Measurements from ENCODE around the gene ADAM12.
"Not testable (repeated sequence)": the region's sequence is repeated elsewhere in the genome, so short reads cannot be mapped to it uniquely, and the experiment has no call there.

The ADAM12 gene

DNA sequence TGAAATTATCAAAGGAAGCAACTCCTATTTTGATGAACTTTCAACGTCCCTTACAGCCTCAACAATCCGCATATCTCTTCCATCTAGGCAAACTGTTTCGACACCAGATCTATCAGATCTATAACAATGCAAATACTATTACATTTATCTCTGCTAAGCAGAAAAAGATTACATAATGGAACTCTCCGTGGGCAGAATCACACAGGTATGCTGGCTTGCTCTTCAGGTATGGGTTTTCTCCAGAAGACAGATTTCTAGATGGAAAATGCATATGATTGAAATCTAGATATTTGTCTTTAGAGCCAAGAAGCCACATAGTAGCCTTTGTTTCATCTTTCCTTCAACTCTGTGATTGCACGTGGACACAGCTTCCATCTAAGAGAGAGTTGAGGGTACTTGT, 38.6 kb downstream of the ADAM12 start:
- DNase-seq (ENCODE audit: low read depth), result no peak
- TF ChIP-seq, protein P1, sequence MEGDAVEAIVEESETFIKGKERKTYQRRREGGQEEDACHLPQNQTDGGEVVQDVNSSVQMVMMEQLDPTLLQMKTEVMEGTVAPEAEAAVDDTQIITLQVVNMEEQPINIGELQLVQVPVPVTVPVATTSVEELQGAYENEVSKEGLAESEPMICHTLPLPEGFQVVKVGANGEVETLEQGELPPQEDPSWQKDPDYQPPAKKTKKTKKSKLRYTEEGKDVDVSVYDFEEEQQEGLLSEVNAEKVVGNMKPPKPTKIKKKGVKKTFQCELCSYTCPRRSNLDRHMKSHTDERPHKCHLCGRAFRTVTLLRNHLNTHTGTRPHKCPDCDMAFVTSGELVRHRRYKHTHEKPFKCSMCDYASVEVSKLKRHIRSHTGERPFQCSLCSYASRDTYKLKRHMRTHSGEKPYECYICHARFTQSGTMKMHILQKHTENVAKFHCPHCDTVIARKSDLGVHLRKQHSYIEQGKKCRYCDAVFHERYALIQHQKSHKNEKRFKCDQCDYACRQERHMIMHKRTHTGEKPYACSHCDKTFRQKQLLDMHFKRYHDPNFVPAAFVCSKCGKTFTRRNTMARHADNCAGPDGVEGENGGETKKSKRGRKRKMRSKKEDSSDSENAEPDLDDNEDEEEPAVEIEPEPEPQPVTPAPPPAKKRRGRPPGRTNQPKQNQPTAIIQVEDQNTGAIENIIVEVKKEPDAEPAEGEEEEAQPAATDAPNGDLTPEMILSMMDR (conservative IDR thresholded peaks at IDR 0.05; ENCODE audit: control insufficient read depth, insufficient read depth, low read depth, low read length), result no peak
- no peak overlapping the region for H3K4me3 ChIP-seq (ENCODE audit: control insufficient read depth, low read depth, low read length)

DNA sequence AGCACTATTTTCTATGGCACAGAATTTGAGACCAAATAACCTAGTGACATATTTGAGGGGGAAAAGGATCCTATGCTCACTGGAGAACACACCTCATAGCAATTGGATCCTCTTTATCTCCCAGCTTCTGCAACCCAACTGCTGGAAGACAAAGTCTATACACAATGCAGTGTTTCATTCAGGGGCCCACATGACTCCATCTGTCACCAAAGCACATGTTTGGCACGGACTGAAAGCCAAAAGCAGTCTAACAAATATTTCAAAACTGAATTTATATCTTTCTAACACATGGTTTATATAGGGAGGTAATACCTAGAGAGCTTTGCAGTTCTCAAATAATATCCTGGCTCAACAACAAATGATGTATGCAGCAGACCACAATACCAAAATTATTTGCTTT, 39.2 kb downstream of the ADAM12 start:
- H3K4me3 ChIP-seq (ENCODE audit: control insufficient read depth, low read depth, low read length), result no peak overlapping the region
- no peak for DNase-seq (ENCODE audit: low read depth)
- TF ChIP-seq, protein P1 (conservative IDR thresholded peaks at IDR 0.05; ENCODE audit: control insufficient read depth, insufficient read depth, low read depth, low read length), result no peak

DNA sequence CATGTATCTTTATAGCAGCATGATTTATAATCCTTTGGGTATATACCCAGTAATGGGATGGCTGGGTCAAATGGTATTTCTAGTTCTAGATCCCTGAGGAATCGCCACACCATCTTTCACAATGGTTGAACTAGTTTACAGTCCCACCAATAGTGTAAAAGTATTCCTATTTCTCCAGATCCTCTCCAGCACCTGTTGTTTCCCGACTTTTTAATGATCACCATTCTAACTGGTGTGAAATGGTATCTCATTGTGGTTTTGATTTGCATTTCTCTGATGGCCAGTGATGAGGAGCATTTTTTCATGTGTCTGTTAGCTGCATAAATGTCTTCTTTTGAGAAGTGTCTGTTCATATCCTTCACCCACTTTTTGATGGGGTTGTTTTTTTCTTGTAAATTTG, 44.8 kb downstream of the ADAM12 start:
- not testable (repeated sequence) for H3K4me3 ChIP-seq (ENCODE audit: control insufficient read depth, low read depth, low read length); DNase-seq (ENCODE audit: low read depth)

DNA sequence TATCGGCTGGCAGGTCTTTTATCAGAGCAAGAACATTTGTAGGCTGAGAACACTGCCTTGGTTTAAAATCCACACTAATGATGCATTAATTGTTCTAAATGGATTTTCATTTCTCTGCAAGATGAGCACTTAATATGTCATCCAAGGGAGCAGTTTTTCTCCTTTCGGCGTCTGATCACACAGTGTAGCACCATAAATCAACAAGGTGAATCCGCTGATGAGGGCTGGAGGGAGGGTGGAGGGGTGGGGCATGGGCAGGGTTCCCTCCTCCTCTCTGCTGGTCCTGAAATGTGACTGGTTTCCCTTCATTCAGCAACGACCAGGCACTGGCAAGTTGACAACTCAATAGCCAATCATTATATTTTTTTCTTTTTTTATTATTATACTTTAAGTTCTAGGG, 45.6 kb downstream of the ADAM12 start:
- no peak overlapping the region for H3K4me3 ChIP-seq (ENCODE audit: control insufficient read depth, low read depth, low read length)
- no peak for DNase-seq (ENCODE audit: low read depth)
- TF ChIP-seq, protein P1 (conservative IDR thresholded peaks at IDR 0.05; ENCODE audit: control insufficient read depth, insufficient read depth, low read depth, low read length), result no peak

DNA sequence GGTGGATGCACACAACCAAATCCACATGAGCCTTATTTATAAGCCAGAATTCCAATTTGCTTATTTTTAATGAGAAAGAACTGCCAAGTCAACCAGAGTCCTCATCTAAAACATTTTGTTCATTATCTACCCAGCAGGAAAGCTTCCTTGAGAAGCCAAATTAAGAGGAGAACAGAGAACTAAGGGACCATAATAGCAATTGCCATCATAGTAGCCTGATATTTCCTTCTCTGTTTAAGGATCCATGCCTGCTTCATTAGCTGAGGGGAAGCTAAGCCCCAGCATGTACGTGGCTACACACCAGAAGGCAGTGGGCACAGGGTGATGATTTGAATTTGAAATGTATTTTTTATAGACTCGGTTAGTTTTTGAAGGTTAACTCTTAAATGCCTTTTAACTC, 46.8 kb downstream of the ADAM12 start:
- DNase-seq (ENCODE audit: low read depth), result no peak
- TF ChIP-seq, protein P1 (conservative IDR thresholded peaks at IDR 0.05; ENCODE audit: control insufficient read depth, insufficient read depth, low read depth, low read length), result no peak
- no peak overlapping the region for H3K4me3 ChIP-seq (ENCODE audit: control insufficient read depth, low read depth, low read length)

DNA sequence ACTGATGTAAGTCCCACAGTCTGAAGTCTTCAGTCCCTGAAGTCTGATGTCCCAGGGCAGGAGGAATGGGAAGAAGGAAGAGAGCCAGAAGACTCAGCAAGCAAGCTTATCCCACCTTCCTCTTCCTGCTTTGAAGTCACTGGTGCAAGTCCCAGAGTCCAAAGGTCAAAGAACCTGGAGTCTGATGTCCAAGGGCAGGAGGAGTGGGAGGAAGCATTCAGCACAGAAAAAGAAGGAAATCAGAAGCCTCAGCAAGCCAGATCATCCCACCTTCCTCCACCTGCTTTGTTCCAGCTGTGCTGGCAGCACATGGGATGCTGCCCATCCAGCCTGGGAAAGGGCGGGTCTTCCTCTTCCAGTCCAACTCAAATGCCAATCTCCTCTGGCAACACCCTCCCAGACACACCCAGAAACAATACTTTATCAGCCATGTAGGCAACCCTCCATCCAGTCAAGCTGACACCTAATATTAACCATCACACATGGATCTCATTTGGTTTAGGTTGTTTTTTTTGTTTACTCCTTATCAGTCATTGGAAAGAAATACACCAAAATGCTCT, 50.9 kb downstream of the ADAM12 start:
- DNase-seq (ENCODE audit: low read depth), result no peak
- H3K4me3 ChIP-seq (ENCODE audit: control insufficient read depth, low read depth, low read length), result no peak overlapping the region
- TF ChIP-seq, protein P1 (conservative IDR thresholded peaks at IDR 0.05; ENCODE audit: control insufficient read depth, insufficient read depth, low read depth, low read length), result no peak

DNA sequence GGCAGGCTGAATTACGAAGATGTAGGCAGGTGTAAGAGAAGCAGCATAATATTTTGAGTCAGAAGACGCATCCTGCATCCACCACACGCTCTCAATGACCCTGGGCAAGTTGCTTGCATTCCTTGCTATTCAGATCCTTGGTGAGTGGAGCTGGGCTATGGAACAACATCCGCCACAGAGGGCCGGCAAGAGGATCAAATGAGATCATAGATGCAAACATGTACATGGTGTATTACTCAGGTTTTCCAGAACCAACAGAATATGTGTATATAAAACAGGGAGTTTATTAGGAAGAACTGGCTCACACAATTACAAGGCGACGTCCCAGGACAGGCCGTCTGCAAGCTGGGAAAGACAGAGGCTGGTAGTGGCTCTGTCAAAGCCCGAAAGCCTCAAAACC, 51.5 kb downstream of the ADAM12 start:
- TF ChIP-seq, protein P1 (conservative IDR thresholded peaks at IDR 0.05; ENCODE audit: control insufficient read depth, insufficient read depth, low read depth, low read length), result no peak
- H3K4me3 ChIP-seq (ENCODE audit: control insufficient read depth, low read depth, low read length), result no peak overlapping the region
- DNase-seq (ENCODE audit: low read depth), result peak; percentile 37

All from fibroblast of mammary gland (primary cell).